GM12891 (cell line): Measurements from ENCODE around the gene FIGN.

Source experiments
- DNase-seq: peaks from one replicate; pipeline ENCODE4 v3.0.0; 2011; ENCODE audit warnings: low spot score; ENCODE audit not compliant: insufficient read length
- FAIRE-seq: peaks from 2 replicates; lab custom pipeline; 2011; peaks lifted over from hg19 to GRCh38; lab: Jason Lieb, UNC
- PAX5 ChIP-seq: IDR thresholded peaks from 2 replicates; pipeline ENCODE4 v1.6.1; 2011; ENCODE audit warnings: low read length, moderate library complexity, mild to moderate bottlenecking; ENCODE audit not compliant: insufficient read depth, severe bottlenecking
- POLR2A ChIP-seq: IDR thresholded peaks from 2 replicates; pipeline ENCODE4 v1.6.1; 2011; ENCODE audit warnings: low read depth, low read length, control low read depth
- POLR2AphosphoS5 ChIP-seq: IDR thresholded peaks from 2 replicates; pipeline ENCODE4 v1.6.1; 2011; ENCODE audit warnings: low read depth, low read length, control low read depth
- POU2F2 ChIP-seq: IDR thresholded peaks from 2 replicates; pipeline ENCODE4 v1.6.1; 2011; ENCODE audit warnings: low read depth, mild to moderate bottlenecking, control low read depth, low read length, moderate library complexity
- SPI1 ChIP-seq: IDR thresholded peaks from 2 replicates; pipeline ENCODE4 v1.6.1; 2011; ENCODE audit warnings: low read depth, low read length, control low read depth
- TAF1 ChIP-seq: IDR thresholded peaks from 2 replicates; pipeline ENCODE4 v1.6.1; 2011; ENCODE audit warnings: low read depth, low read length, control low read depth

Gene FIGN

GRCh38 chr2:163675388-163675787, 60.4 kb downstream of the FIGN start:
- TF ChIP-seq POLR2A (no peak), SPI1 (no peak), POLR2AphosphoS5 (no peak), TAF1 (no peak), PAX5 (no peak), POU2F2 (no peak)
- DNase-seq = no peak
- FAIRE-seq = no peak

DNA sequence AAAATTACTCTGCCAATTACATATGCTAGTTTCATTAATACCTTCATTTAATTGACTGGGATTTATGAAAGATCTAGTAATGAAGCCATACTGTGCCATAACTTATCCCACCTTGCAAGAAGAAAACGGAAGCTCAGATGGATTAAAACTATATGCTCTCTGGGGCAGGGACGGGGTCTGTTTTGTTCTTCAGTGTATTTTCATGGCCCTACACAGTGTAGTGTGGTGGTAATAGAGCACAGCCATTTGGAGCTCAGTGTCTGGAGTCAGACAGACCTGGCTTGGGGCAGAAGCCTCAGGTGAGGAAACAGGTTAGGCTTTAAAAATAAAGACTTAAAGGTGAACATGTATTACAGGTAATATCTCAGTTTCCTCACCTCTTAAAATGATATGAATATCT, 62.3 kb downstream of the FIGN start:
- TF ChIP-seq TAF1 (no peak), POLR2A (no peak), POLR2AphosphoS5 (no peak), PAX5 (no peak), POU2F2 (no peak), SPI1 (no peak)
- DNase-seq (no peak), FAIRE-seq (no peak)

DNA sequence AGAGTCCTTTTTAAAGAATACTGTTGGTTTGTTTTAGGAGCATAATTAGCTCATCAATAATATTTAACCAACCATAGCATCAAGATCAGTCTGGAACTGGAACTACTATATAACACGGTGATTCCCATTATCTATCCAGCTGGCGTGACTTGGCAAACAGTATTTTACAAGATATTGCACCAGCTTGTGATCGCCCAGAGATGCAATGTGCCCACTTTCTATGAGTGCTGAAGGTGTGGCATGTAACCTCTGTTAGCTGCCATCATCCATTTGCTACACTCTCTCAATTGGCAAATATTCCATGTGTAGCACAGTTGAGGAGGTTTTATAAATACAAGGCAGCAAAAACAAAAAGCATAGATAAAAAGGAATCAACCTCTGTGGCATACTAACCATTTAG, 64.9 kb downstream of the FIGN start:
- TF ChIP-seq TAF1 = no peak
- TF ChIP-seq SPI1 = no peak
- TF ChIP-seq POU2F2 = no peak
- no peak for TF ChIP-seq POLR2AphosphoS5
- no peak for TF ChIP-seq PAX5
- TF ChIP-seq POLR2A = no peak
- FAIRE-seq = no peak
- DNase-seq = no peak

DNA sequence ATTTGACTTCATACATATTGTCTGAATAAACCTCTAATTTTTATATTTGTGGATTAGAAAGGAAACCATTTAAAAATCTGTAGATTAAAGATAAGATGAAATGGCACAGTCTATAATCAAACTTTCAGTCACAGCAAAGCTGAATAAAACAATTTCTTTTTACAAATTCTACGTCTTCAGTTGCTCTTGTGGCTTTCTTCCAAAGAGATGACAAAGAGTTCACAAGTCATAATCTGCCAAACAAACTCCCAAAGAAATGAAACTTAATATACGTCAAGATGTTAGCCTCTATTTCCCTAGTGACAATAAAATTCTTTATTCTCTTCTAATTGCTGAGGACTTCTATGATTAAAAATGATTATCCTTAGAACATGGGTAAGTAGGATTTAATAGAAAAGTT, 66.3 kb downstream of the FIGN start:
- TF ChIP-seq PAX5 = no peak
- no peak for TF ChIP-seq TAF1
- no peak for TF ChIP-seq POU2F2
- no peak for TF ChIP-seq POLR2A
- TF ChIP-seq SPI1 = no peak
- no peak for TF ChIP-seq POLR2AphosphoS5
- no peak for FAIRE-seq
- DNase-seq = no peak

- DNase-seq = no peak
- FAIRE-seq = no peak
- TF ChIP-seq SPI1 = no peak
- no peak for TF ChIP-seq PAX5
- TF ChIP-seq POLR2AphosphoS5 = no peak
- no peak for TF ChIP-seq TAF1
- TF ChIP-seq POU2F2 = no peak
- TF ChIP-seq POLR2A = no peak
Measured at GRCh38 chr2:163667064-163667887, 68.5 kb downstream of the FIGN start.

DNA sequence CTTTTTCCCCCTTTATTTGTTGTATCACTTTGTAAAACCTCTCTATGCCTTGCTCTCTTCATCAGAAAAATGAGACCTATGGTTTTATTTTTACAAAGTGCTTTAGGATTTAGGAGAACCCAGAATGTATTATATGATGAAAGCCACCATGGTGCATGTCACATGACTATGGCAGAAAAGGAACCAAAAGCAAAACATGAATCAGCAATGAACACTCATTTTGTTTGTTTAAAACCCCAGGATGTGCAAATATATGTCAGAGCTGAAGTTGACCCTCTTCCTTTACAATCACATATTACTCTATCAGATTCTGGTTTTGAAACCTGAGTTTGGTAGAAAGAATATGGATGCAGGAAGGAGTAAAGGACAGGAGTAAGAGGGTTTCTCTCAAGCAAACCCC, 70.0 kb downstream of the FIGN start:
- no peak for FAIRE-seq
- no peak for DNase-seq
- TF ChIP-seq POLR2AphosphoS5 (no peak), SPI1 (no peak), POU2F2 (no peak), TAF1 (no peak), PAX5 (no peak), POLR2A (no peak)

DNA sequence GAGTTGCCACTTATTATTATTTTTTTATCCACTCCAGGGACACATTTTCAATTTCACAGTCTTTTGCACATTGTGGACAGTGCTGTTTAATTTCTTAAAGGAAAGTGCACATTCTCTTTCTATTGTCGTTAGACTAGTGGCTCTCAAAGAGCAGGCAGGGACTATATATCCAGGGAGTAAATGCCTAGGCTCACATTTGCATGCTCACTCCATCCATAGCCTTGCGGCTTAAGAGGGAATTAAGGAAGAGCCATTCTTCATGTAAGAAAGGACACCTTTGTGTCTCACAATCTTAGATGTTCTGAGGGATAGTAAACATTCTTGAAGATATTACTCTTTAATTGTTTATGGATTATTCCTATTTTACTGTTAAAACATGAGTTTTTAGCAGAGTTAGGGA, 70.8 kb downstream of the FIGN start:
- TF ChIP-seq SPI1 (no peak), POU2F2 (no peak), POLR2A (no peak), POLR2AphosphoS5 (no peak), PAX5 (no peak), TAF1 (no peak)
- no peak for DNase-seq
- FAIRE-seq = no peak

- no peak for FAIRE-seq
- no peak for DNase-seq
- TF ChIP-seq SPI1 (no peak), POU2F2 (no peak), POLR2AphosphoS5 (no peak), POLR2A (no peak), PAX5 (no peak), TAF1 (no peak)
Measured at GRCh38 chr2:163664610-163665009, 71.2 kb downstream of the FIGN start.

- TF ChIP-seq TAF1 (no peak), POLR2A (no peak), SPI1 (no peak), POU2F2 (no peak), POLR2AphosphoS5 (no peak), PAX5 (no peak)
- DNase-seq (no peak), FAIRE-seq (no peak)
Measured at GRCh38 chr2:163662141-163662780, 73.5 kb downstream of the FIGN start.
